GM19438 (cell line): ENCODE results near the gene GYPC.
"Not testable (repeated sequence)": the region's sequence is repeated elsewhere in the genome, so short reads cannot be mapped to it uniquely, and the experiment has no call there.

Source experiments
- ATAC-seq: cut with Tn5 transposase; IDR thresholded peaks from one replicate; pipeline ENCODE4 v1.9.1; 2021; ENCODE audit warnings: low read depth; ENCODE audit not compliant: unreplicated experiment

Gene GYPC, protein sequence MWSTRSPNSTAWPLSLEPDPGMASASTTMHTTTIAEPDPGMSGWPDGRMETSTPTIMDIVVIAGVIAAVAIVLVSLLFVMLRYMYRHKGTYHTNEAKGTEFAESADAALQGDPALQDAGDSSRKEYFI

GRCh38 chr2:126655500-126656430, at the start of gene GYPC:
GYPC (plus strand) TSS chr2:126656158; CDS start chr2:126656264, 106 bp downstream.
- peak; percentile 32 for ATAC-seq

- ATAC-seq = no peak
Observed at GRCh38 chr2:126614524-126615227, 41.3 kb upstream of the GYPC start.

DNA sequence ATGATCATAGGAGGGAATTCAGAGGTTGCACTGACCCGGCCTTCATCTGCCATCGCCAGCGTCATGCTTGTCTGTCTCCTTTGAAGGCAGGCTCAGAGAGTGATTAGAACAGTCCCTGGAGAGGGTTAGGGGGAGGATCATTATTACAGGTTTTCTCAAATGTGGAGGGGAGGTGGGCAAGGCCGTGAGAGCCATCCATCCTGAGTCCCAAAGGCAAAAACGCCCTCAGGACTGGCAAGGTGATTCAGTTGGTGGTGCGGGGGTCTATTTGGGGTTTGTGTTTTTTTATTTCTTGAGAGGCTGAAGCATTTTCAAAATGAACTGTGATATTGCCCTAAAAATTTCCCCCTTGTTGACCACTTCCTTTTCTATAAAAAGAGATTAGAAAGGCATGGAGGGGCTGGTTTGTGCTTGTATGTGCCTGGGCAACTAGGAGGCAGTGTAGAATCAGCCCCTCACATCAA, 39.3 kb upstream of the GYPC start:
- ATAC-seq = no peak

DNA sequence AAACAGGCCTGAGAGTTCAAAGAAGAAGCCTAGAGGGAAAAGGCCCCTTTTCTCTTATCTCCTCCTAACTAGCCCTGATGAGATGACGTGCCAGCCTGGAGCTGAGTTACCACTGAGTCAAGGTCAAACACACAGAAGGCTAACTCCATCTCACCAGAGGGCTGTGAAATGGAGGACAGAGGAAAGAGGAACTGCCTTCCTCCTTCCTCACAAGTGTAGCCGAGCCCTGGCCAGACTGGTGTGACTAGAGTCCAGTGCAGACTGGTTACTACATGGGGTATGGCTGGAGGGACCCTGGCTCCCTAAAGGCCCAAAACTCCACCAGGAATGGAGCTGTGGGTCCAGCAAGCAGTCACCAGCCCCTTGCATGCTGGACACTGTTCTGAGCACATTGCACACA, 35.7 kb upstream of the GYPC start:
- ATAC-seq = no peak

DNA sequence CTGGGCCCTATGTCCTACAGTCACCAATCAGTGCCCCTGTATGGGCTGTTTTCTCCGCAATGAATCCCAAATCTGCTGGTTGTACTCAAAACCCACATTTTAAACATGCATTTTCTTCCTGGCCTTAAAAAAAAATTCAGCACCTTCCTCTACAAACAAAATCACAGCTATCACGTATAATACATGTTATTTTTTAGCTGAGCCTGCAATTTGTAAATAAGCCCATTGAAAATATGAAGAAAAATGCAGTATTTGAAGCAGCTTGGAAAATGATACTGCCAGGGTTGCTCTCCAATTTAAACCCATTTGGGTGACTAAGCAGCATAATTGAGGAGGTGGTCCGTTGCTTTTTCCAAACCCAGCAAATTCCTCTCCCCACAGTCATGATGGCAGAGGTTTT, 33.0 kb upstream of the GYPC start:
- ATAC-seq = no peak

DNA sequence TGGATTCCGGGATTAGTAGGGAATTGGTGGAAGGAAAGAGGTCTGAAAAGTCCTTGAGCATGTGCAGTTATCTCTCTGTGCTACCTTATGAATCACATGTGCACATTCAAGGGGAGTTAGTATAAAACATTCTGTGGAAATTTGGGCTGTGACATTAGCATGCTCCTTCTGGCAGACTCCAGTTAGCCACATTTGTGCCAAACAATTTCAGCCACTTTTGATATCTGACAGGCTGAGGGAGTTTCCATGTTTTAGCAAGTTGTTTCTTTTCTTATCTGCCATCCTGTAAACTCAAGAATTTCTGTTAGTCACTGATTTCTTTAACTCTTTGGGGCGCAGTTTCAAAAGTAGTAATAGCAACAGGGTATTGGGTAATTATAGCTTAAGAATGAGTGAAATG, 28.3 kb upstream of the GYPC start:
- no peak for ATAC-seq

GRCh38 chr2:126634273-126634861, 21.6 kb upstream of the GYPC start:
- no peak for ATAC-seq

DNA sequence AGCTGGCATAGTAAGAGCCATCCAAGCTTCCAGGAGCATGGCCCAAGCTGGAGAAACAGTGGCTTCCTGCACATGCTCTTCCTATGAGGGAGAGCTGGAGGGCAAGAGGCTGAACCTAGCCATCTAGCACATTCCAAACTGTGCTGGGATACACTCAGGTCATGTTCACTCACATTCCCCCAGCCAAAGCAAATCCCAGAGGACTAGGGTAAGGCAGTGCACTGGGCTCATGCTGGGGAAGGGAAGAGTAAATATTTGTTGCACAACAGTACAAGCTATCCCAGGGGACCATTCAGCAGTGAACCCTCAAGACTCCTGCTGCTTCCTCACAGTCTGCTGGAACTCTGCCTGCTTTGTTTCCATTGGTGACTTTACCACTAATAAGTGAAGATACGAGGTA, 20.7 kb upstream of the GYPC start:
- no peak for ATAC-seq

DNA sequence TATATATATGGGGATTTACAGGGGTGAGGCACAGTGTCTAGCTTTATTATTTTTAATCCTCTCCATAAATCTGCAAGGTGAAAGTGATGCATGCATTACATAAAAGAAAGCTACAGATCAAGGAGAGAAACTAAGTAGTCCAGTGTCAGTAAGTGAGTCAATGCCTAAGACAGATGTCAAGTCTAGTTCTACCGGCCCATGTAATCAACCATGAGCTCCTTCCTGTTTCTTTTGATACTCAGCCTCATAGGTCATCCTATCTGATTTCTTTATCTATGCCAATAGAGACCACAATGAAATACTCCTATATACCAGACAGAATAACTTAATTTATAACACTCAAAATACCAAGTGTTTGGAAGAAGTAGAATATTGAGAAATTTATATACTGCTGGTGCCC, 20.2 kb upstream of the GYPC start:
- no peak for ATAC-seq

DNA sequence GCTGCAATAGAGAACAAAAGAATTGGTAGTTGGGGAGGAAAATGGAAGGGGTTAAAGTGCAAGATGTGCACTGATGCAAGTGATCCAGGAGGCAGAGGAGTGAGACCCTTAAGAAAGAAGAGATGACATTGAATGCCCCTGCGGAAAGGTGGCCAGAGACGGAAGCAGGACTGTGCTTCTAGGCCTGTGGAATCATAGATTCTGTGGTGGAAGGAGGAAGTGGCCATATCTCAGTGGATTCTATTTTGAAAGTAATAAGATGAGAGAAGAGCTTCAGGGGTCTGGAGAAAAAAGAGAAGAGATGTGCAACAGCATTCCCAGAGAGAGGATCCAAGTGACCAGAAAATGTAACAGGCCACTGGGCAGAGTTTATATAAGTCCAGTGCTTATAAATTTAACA, 18.6 kb upstream of the GYPC start:
- ATAC-seq = no peak

DNA sequence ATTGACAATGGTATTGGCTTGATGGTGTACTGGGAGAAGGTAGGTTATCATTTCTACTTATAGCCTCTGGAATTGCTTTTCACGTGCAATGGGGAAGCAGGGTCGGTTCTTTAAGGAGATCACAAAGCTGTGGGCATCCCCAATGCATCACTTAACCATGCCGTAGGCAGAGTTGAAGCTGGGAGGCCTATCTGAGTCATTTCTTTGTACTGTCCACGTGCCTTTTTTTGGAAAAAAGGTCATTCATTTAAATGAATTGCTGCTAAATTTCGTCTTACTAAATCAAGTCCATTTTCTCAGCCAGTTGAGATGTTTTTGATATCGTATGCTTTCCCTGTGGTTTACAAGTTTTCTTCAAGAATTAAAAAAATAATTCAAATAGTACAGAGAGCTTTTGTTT, 17.2 kb upstream of the GYPC start:
- ATAC-seq = no peak

GRCh38 chr2:126639276-126639675, 16.7 kb upstream of the GYPC start:
- ATAC-seq = no peak

GRCh38 chr2:126641294-126641693, 14.7 kb upstream of the GYPC start:
- ATAC-seq = not testable (repeated sequence)

GRCh38 chr2:126642031-126642430, 13.9 kb upstream of the GYPC start:
- no peak for ATAC-seq

GRCh38 chr2:126643431-126643830, 12.5 kb upstream of the GYPC start:
- no peak for ATAC-seq

- no peak for ATAC-seq
Observed at GRCh38 chr2:126643972-126644371, 12.0 kb upstream of the GYPC start.

- peak; percentile 95 for ATAC-seq
Observed at GRCh38 chr2:126644630-126645191, 11.2 kb upstream of the GYPC start.

- peak; percentile 37 for ATAC-seq
Observed at GRCh38 chr2:126645211-126645618, 10.7 kb upstream of the GYPC start.

DNA sequence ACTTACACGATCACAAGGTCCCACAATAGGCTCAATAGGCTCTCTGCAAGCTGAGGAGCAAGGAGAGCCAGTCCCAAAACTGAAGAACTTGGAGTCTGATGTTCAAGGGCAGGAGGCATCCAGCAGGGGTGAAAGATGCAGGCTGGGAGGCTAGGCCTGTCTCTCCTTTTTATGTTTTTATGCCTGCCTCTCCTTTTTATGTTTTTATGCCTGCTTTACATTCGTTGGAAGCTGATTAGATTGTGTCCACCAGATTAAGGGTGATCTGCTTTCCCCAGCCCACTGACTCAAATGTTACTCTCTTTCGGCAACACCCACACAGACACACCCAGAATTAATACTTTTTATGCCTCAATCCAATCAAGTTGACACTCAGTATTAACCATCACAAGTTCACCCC, 9.9 kb upstream of the GYPC start:
- ATAC-seq = no peak

DNA sequence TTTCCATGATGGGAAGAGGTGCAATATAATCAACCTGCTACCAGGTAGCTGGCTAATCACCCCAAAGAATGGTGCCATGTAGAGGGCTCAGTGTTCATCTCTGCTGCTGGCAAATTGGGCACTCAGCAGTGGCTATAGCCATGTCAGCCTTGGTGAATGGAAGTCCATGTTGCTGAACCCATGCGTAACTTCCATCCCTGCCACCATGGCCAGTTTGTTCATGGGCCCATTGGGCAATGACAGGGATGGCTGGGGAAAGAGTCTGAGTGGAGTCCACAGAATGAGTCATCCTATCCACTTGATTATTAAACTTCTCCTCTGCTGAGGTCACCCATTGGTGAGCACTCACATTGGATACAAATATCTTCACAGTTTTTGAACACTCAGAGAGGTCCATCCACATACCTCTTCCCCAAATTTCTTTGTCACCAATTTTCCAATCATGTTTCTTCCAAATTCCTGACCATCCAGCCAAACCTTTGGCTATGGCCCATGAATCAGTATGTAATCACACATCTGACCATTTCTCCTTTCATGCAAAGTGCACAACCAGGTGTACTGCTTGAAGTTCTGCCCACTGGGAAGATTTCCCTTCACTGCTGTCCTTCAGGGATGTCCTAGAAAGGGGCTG, 8.1 kb upstream of the GYPC start:
- ATAC-seq = not testable (repeated sequence)
